K562 (cell line): ENCODE measurements around the gene NDFIP2. TPM values are rescaled to one million over a fixed set of nuclear protein-coding genes. Genes with fewer than 3 reads are reported as not detected.

ENCODE experiments used
- ATAC-seq: fragments of 200-7000 bp; cut with Tn5 transposase; 3 replicates; pipeline ENCODE4 v1.9.1; 2020; ENCODE audit warnings: moderate library complexity
- BruUV-seq: library from RNA; stranded (reverse); fragments of 400-500 nt; replicated peaks from 2 replicates; lab custom pipeline; 2021; lab: Mats Ljungman, UMichigan
- CTCF ChIA-PET: fragments of 300-600 bp; formaldehyde crosslinking; extraction: SDS; loops from one replicate; lab custom pipeline; 2021; ENCODE audit warnings: low intra/inter-chr PET ratio; lab: Yijun Ruan, JAX
- POLR2A ChIA-PET: fragments of 300-600, 350-650 bp; sonication (Branson Sonifier 250); formaldehyde crosslinking; extraction: SDS; loops from one replicate; lab custom pipeline; 2021; ENCODE audit warnings: antibody characterized with exemption, inconsistent platforms; lab: Yijun Ruan, JAX
- DNase-seq, 4 experiments: peaks; one replicate each; pipeline versions ENCODE4 v3.0.0 to v3.0.0-alpha.2; 2011 to 2018; ENCODE audit warnings: low spot score in 3 of 4, mixed read lengths in 3 of 4; ENCODE audit errors: extremely low read depth in 1 of 4
- FAIRE-seq: peaks from 2 replicates; lab custom pipeline; 2011; peaks lifted over from hg19 to GRCh38; lab: Jason Lieb, UNC
- H2AFZ ChIP-seq: 2 replicates; pipeline ENCODE4 v1.6.0; 2011; ENCODE audit warnings: low read depth, low read length, control low read depth, inconsistent platforms
- H3K27ac ChIP-seq: fragments of 200-600 bp; 3 replicates; pipeline ENCODE4 v1.8.0; 2011; ENCODE audit warnings: low read depth, mild to moderate bottlenecking, control low read depth, inconsistent platforms, low read length, moderate library complexity, mixed read lengths; ENCODE audit errors: extremely low read depth
- H3K27me3 ChIP-seq, 2 experiments: fragments of 300-600 bp in 1 of 2; 2 replicates in 1 of 2; 3 replicates in 1 of 2; pipeline versions ENCODE4 v1.6.0 to v1.8.0; 2011; ENCODE audit warnings: inconsistent platforms in 2 of 2, low read length in 2 of 2, mild to moderate bottlenecking in 1 of 2, mixed read lengths in 1 of 2, moderate library complexity in 1 of 2; ENCODE audit not compliant: control insufficient read depth in 2 of 2, insufficient read depth in 2 of 2
- H3K36me3 ChIP-seq: fragments of 300-600 bp; 3 replicates; pipeline ENCODE4 v1.8.0; 2011; ENCODE audit warnings: mild to moderate bottlenecking, low read length, inconsistent platforms; ENCODE audit not compliant: control insufficient read depth, insufficient read depth
- H3K4me1 ChIP-seq, 2 experiments: fragments of 200-600 bp in 1 of 2; replicated peaks in 1 of 2; 2 replicates in 1 of 2; 3 replicates in 1 of 2; pipeline versions ENCODE4 v1.5.1 to v1.8.0; 2011; ENCODE audit warnings: inconsistent platforms in 2 of 2, low read length in 2 of 2, mild to moderate bottlenecking in 1 of 2, mixed read lengths in 1 of 2, moderate library complexity in 1 of 2; ENCODE audit not compliant: control insufficient read depth in 2 of 2, insufficient read depth in 2 of 2
- H3K4me2 ChIP-seq: 2 replicates; pipeline ENCODE4 v1.6.1; 2011; ENCODE audit warnings: low read length, control low read depth, inconsistent platforms, mixed read lengths; ENCODE audit not compliant: insufficient read depth
- H3K4me3 ChIP-seq: fragments of 200-600 bp; sonication (generic), shearing (Covaris generic); 2 replicates; pipeline ENCODE4 v1.5.1; 2016; ENCODE audit warnings: control low read depth, inconsistent platforms
- H3K79me2 ChIP-seq: fragments of 200-600 bp; 3 replicates; pipeline ENCODE4 v1.8.0; 2011; ENCODE audit warnings: low read length, inconsistent platforms; ENCODE audit not compliant: control insufficient read depth, insufficient read depth
- H3K9ac ChIP-seq, 2 experiments: 2 replicates each; pipeline versions ENCODE4 v1.6.0 to v1.6.1; 2011; ENCODE audit warnings: low read depth in 2 of 2, low read length in 2 of 2, control low read depth in 1 of 2, inconsistent platforms in 1 of 2, mild to moderate bottlenecking in 1 of 2, mixed read lengths in 1 of 2; ENCODE audit not compliant: insufficient read depth in 1 of 2
- H3K9me1 ChIP-seq: one replicate; pipeline ENCODE4 v1.6.0; 2011; ENCODE audit warnings: inconsistent platforms, mild to moderate bottlenecking, low read length, moderate library complexity; ENCODE audit not compliant: control insufficient read depth, insufficient read depth
- H3K9me3 ChIP-seq: replicated peaks from 2 replicates; pipeline ENCODE4 v1.5.1; 2011; ENCODE audit warnings: low read depth, low read length, inconsistent platforms; ENCODE audit not compliant: control insufficient read depth, insufficient read depth
- H4K20me1 ChIP-seq: replicated peaks from 2 replicates; pipeline ENCODE4 v1.6.1; 2011; ENCODE audit warnings: low read length, inconsistent platforms, mixed read lengths; ENCODE audit not compliant: control insufficient read depth, insufficient read depth
- HMGN3 ChIP-seq: IDR thresholded peaks from 2 replicates; pipeline ENCODE4 v1.6.1; 2011; ENCODE audit warnings: borderline replicate concordance, low read depth, mild to moderate bottlenecking, mixed read lengths, low read length; ENCODE audit not compliant: insufficient read length; ENCODE audit errors: extremely low read depth
- L3MBTL2 ChIP-seq: fragments of 450-650 bp; IDR thresholded peaks from 2 replicates; pipeline ENCODE4 v1.6.1; 2016; ENCODE audit warnings: mild to moderate bottlenecking, moderate library complexity
- NBN ChIP-seq: fragments of 450-650 bp; IDR thresholded peaks from 2 replicates; pipeline ENCODE4 v1.6.1; 2016; ENCODE audit warnings: low read depth, mild to moderate bottlenecking
- NCOA1 ChIP-seq: fragments of 450-650 bp; IDR thresholded peaks from 2 replicates; pipeline ENCODE4 v1.6.1; 2016; ENCODE audit warnings: low read depth
- PML ChIP-seq: IDR thresholded peaks from 2 replicates; pipeline ENCODE4 v1.6.1; 2012; ENCODE audit warnings: low read length, inconsistent platforms
- RBM34 ChIP-seq: fragments of 200-400 bp; formaldehyde crosslinking; IDR thresholded peaks from 2 replicates; pipeline ENCODE4 v1.6.1; 2018; ENCODE audit warnings: low read length, borderline replicate concordance; ENCODE audit not compliant: insufficient read depth
- SNAPC5 ChIP-seq: fragments of 250-450 bp; sonication (Bioruptor Pico); IDR thresholded peaks from 2 replicates; pipeline ENCODE4 v1.8.0; 2021; ENCODE audit warnings: moderate library complexity, mild to moderate bottlenecking, inconsistent platforms
- ZC3H11A ChIP-seq: IDR thresholded peaks from 2 replicates; pipeline ENCODE4 v1.6.1; 2012; ENCODE audit warnings: low read depth, low read length, improper control_type of control experiment
- ZNF140 ChIP-seq: fragments of 250-450 bp; sonication (Bioruptor Pico); IDR thresholded peaks from 2 replicates; pipeline ENCODE4 v1.8.0; 2021; ENCODE audit warnings: moderate library complexity, mild to moderate bottlenecking, inconsistent platforms
- WGBS: fragments of 100-300 bp; shearing (Covaris generic); methylation state at CpG from one replicate; pipeline ENCODE4 v1.1.6; 2016; ENCODE audit warnings: low coverage, mixed read lengths; ENCODE audit not compliant: insufficient coverage; ENCODE audit errors: missing lambda C conversion rate; 5-methylcytosine and 5-hydroxymethylcytosine counted together
- in situ Hi-C: fragments of 300-500 bp; cut with MboI; formaldehyde crosslinking; loops from 4 replicates; pipeline ENCODE4 v1.15.0; 2018; ENCODE audit warnings: inconsistent platforms, mixed read lengths
- intact Hi-C: fragments of 100-400 bp; cut with micrococcal nuclease; formaldehyde crosslinking; loops from 2 replicates; pipeline ENCODE4 v1.14.2; 2022
- polyA plus RNA-seq, 8 experiments: library from polyadenylated mRNA; depleted of rRNA in 4 of 8; stranded (reverse) in 5 of 8; unstranded in 3 of 8; fragments of >200 nt; fragmentation: Nextera tagmentation in 2 of 8; fragmentation: Illumina TruSeq in 1 of 8; extraction: Ambion mirVana in 2 of 8; extraction: Trizol in 1 of 8; gene quantifications; 2 replicates each; pipeline versions ENCODE4 v1.2.1 to v1.2.3, GENCODE V29; 2011 to 2014; ENCODE audit warnings: inconsistent platforms in 1 of 8, missing spikeins in 1 of 8
- total RNA-seq, 7 experiments: library from RNA; depleted of rRNA in 6 of 7; stranded (reverse); fragments of >200 nt in 6 of 7; fragmentation: Illumina TruSeq in 2 of 7; extraction: Trizol in 2 of 7; gene quantifications; 2 replicates each; pipeline versions ENCODE4 v1.2.1 to v1.2.3, GENCODE V29; 2011 to 2021; ENCODE audit warnings: low replicate concordance in 1 of 7

Gene NDFIP2
- total and polyA plus RNA-seq, 9 of the 15 experiments (the other 6 are each of a cell fraction or from before 2014, with no cell fraction given): 13.4 to 54.4 (median 27.8) TPM

GRCh38 chr13:79496188-79496587 lies 15.2 kb downstream of the NDFIP2 start:
- ATAC-seq: no peak
- Histone ChIP-seq H3K79me2 (peaks cover 79% of the 10 kb centered on the region), H3K9ac (no peak overlapping the region), H3K27ac (no peak overlapping the region), H3K36me3 (no peaks in the 10 kb centered on the region; the same call in 2 of the 3 replicates), H3K4me3 (no peak overlapping the region), H3K9me3 (no peaks in the 10 kb centered on the region), H3K27me3 (no peaks in the 10 kb centered on the region), H3K4me2 (no peak overlapping the region), H4K20me1 (no peaks in the 10 kb centered on the region), H2AFZ (no peak overlapping the region), H3K4me1 (peaks cover 0 to 3% of the 10 kb centered on the region in 2 experiments; a peak in 1 of 5 replicates), H3K9me1 (no peaks in the 10 kb centered on the region)
- no peak for DNase-seq
- TF ChIP-seq RBM34 (no peak), ZNF140 (no peak), L3MBTL2 (no peak), NBN (no peak), SNAPC5 (CRISPR knock-in tag) (no peak), NCOA1 (no peak), ZC3H11A (no peak), PML (no peak), HMGN3 (no peak)
- intact Hi-C loops (no loop called here), in situ Hi-C loops (no loop called here)
- ChIA-PET CTCF (no interaction called here), POLR2A (interaction anchor here (1.6 kb wide), 1 partner anchor 11 kb away, joined by 5 read pairs; no protein-coding TSS in a partner anchor)
- no TSS peak for BruUV-seq
- no peak for FAIRE-seq
- WGBS: 50% methylated on average over 1 of the region's 1 CpG
